Measurements from ENCODE around the gene CAMTA1. TPM values are rescaled to one million over a fixed set of nuclear protein-coding genes. Genes with fewer than 3 reads are reported as not detected.

The CAMTA1 gene
- polyA plus RNA-seq, 1 donor from 2014 or later: 162 TPM

DNA sequence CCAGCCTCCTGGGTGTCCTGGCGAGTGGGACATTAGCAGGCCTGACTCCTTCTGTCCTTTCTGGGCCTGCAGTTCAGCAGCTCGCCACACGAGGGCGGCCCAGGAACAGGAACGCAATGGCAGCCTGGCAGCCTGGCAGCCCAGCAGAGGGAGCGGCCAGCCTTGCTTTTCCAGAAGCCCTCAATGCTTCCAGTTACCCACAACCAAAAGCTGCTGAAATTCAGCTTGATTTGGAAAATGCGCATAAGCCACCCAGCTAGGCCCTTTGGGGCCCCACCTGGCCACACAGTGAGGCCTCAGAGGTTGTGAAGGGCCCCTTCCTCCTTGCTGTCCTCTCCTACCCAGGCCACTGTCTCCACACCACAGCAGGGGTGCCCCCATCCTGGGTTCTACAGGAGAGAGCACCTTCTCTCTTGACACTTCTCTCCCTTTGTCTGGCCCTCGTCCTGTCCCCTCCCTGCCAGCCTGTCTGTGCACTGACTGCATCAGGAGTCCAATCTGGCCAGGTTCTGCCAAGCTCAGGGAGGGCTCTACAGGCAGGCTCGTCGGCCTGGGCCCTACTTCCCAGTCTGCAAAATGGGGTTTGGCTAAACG is 882.5 kb downstream of the CAMTA1 start:
- H2AFZ ChIP-seq (ENCODE audit: low read depth, low read length): no peak overlapping the region
- H3K36me3 ChIP-seq (ENCODE audit: insufficient read depth, low read length): no peaks in the 10 kb centered on the region
- H3F3A ChIP-seq (ENCODE audit: insufficient read depth, low read length, poor library complexity, severe bottlenecking): peaks cover 20% of the 10 kb centered on the region
- H3K4me3 ChIP-seq (ENCODE audit: low read length): peak overlapping the region; percentile 55
- H3K27ac ChIP-seq (ENCODE audit: low read length): peak overlapping the region; percentile 100
- no peaks in the 10 kb centered on the region for H3K27me3 ChIP-seq (ENCODE audit: insufficient read depth, low read depth, low read length)
- H4K20me1 ChIP-seq (ENCODE audit: insufficient read depth): no peaks in the 10 kb centered on the region
- peak overlapping the region; percentile 71 for H3K4me2 ChIP-seq (ENCODE audit: low read length)
- H3K79me2 ChIP-seq (replicated peaks; ENCODE audit: insufficient read depth, low read length): no peaks in the 10 kb centered on the region
- no peaks in the 10 kb centered on the region for H3K9me2 ChIP-seq (ENCODE audit: insufficient read depth, low read length)
- TF ChIP-seq SMC3 (conservative IDR thresholded peaks at IDR 0.05; ENCODE audit: poor library complexity) (peak; percentile 100), MXI1 (conservative IDR thresholded peaks at IDR 0.05; ENCODE audit: poor library complexity, severe bottlenecking) (no peak), EP300 (conservative IDR thresholded peaks at IDR 0.05; ENCODE audit: poor library complexity, severe bottlenecking) (no peak), RAD21 (conservative IDR thresholded peaks at IDR 0.05) (peak; percentile 100), POLR2AphosphoS5 (IDR thresholded peaks at IDR 0.05) (peak; percentile 43), REST (IDR thresholded peaks at IDR 0.05; ENCODE audit: borderline replicate concordance) (no peak), EZH2 (IDR thresholded peaks at IDR 0.05; ENCODE audit: borderline replicate concordance, insufficient read depth, low read length, poor library complexity, severe bottlenecking) (no peak), TAF1 (IDR thresholded peaks at IDR 0.05; ENCODE audit: low read depth) (peak; percentile 14)
- TF ChIP-seq, protein P1, sequence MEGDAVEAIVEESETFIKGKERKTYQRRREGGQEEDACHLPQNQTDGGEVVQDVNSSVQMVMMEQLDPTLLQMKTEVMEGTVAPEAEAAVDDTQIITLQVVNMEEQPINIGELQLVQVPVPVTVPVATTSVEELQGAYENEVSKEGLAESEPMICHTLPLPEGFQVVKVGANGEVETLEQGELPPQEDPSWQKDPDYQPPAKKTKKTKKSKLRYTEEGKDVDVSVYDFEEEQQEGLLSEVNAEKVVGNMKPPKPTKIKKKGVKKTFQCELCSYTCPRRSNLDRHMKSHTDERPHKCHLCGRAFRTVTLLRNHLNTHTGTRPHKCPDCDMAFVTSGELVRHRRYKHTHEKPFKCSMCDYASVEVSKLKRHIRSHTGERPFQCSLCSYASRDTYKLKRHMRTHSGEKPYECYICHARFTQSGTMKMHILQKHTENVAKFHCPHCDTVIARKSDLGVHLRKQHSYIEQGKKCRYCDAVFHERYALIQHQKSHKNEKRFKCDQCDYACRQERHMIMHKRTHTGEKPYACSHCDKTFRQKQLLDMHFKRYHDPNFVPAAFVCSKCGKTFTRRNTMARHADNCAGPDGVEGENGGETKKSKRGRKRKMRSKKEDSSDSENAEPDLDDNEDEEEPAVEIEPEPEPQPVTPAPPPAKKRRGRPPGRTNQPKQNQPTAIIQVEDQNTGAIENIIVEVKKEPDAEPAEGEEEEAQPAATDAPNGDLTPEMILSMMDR (IDR thresholded peaks at IDR 0.05; ENCODE audit: poor library complexity, severe bottlenecking): peak; percentile 100
- H3K9me3 ChIP-seq (ENCODE audit: low read length): no peaks in the 10 kb centered on the region
- H3K9ac ChIP-seq (ENCODE audit: low read length): peak overlapping the region; percentile 95

- Histone ChIP-seq H3K27ac (ENCODE audit: low read length) (peak overlapping the region; percentile 100), H3K9ac (ENCODE audit: low read length) (peak overlapping the region; percentile 95), H4K20me1 (ENCODE audit: insufficient read depth) (no peaks in the 10 kb centered on the region), H3K9me3 (ENCODE audit: low read length) (no peaks in the 10 kb centered on the region), H3K4me2 (ENCODE audit: low read length) (peak overlapping the region; percentile 57), H3K27me3 (ENCODE audit: insufficient read depth, low read depth, low read length) (no peaks in the 10 kb centered on the region), H3K4me3 (ENCODE audit: low read length) (peak overlapping the region; percentile 60), H3F3A (ENCODE audit: insufficient read depth, low read length, poor library complexity, severe bottlenecking) (peaks cover 20% of the 10 kb centered on the region), H3K9me2 (ENCODE audit: insufficient read depth, low read length) (no peaks in the 10 kb centered on the region), H3K36me3 (ENCODE audit: insufficient read depth, low read length) (no peaks in the 10 kb centered on the region), H3K79me2 (replicated peaks; ENCODE audit: insufficient read depth, low read length) (no peaks in the 10 kb centered on the region), H2AFZ (ENCODE audit: low read depth, low read length) (no peak overlapping the region)
- TF ChIP-seq EZH2 (IDR thresholded peaks at IDR 0.05; ENCODE audit: borderline replicate concordance, insufficient read depth, low read length, poor library complexity, severe bottlenecking): no peak
- peak; percentile 82 for TF ChIP-seq RAD21 (conservative IDR thresholded peaks at IDR 0.05)
- peak; percentile 72 for TF ChIP-seq SMC3 (conservative IDR thresholded peaks at IDR 0.05; ENCODE audit: poor library complexity)
- TF ChIP-seq POLR2AphosphoS5 (IDR thresholded peaks at IDR 0.05): peak; percentile 8
- TF ChIP-seq, protein P1 (IDR thresholded peaks at IDR 0.05; ENCODE audit: poor library complexity, severe bottlenecking): peak; percentile 87
- TF ChIP-seq REST (IDR thresholded peaks at IDR 0.05; ENCODE audit: borderline replicate concordance): no peak
These were observed 884.5 kb downstream of the CAMTA1 start for GRCh38 chr1:7669559-7670311.

Measured in neural cell (in vitro differentiated cells).